ENCODE measurements around the gene SHISA6.

GRCh38 chr17:11245187-11245586 lies 4.2 kb downstream of the SHISA6 start:
- no peak for TF ChIP-seq CTCF (IDR thresholded peaks at IDR 0.05; ENCODE audit: low read length)
- no peak for TF ChIP-seq EZH2 (IDR thresholded peaks at IDR 0.05; ENCODE audit: borderline replicate concordance, low read length)
